NCI-H2196 (cell line): ENCODE data around the gene TMEM47.

Source experiments
- DNase-seq: peaks from one replicate; lab custom pipeline; 2025; ENCODE audit not compliant: unreplicated experiment; lab: John Stamatoyannopoulos, UW

TMEM47 gene

DNA sequence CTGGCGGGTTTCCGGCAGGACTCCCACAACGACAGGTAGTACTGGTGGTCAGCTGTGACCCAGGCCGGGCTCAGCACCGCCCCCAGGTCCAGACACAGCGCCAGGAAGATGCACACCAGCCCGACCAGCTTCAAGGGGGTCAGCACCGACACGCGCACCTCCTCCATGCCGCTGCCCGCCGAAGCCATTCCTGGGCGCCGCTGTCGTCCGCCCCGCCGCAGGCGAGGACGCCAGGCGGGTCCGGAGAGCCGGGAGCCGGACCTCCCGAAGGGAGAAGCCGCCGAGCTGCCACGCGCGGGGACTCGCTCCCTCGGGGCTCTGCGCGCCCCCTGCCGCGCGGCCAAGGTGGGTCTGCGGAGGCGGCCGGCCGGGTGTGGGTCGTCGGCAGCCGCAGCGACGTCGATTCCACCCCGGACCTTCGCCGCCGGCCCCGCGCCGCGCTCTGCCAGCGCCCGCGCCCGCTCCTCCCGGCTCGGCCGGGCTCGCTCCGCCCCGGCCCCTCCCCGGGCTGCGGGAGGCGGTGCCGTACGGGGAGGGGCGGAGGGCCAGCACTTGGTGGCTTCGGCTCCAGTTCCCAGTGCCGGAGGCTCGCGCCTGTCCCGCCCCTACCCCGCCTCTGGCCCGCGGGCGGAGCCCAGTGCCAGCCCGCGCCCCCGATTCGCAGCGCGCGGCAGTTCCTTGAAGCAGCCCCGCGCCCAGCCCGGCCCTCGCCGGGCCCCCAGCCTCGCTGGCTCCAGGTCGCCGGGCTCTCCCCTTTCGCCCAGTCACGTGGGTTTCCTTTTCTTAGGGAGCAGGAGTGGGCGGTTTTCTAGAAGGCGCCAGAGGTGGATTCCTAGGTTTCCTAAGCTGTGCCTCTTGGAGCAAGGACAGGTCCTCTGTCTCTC, at the start of gene TMEM47:
TMEM47 (minus strand) TSS at position 444 of the 884 bp plus-strand sequence; CDS start at position 188, 256 bp downstream.
- DNase-seq, result peak; percentile 44

DNA sequence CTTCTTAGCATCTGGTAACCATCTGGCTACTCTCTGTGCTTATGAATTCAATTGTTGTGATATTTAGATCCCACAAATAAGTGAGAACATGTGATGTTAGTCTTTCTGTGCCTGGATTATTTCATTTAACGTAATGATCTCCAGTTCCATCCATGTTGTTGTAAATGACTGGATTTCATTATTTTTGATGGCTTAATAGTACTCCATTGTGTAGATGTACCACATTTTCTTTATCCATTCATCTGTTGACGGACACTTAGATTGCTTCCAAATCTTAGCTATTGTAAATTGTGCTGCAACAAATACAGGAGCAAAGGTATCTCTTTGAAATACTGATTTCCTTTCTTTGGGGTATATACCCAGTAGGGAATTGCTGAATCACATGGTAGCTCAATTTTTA, 30.0 kb upstream of the TMEM47 start:
- DNase-seq, result no peak

DNA sequence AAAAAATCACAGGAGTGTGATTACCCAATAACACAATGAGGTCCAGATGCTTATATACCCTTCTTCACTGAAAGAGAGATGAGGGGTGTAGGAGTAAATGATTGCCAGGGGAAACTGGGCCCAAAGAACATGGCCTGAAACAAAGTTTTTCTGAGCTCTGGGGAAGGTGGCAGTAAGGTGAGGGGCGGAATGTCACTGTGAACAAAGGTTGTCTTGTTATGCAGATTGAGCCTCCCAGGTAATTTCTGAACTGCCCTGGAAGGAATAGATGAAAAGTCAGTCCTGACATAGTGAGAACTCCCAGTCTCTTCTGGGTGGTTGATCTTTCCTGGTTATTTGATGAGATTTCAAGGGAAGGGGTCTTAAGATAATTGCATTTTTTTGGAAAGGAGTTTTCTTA, 2.5 kb upstream of the TMEM47 start:
- DNase-seq, result no peak

DNA sequence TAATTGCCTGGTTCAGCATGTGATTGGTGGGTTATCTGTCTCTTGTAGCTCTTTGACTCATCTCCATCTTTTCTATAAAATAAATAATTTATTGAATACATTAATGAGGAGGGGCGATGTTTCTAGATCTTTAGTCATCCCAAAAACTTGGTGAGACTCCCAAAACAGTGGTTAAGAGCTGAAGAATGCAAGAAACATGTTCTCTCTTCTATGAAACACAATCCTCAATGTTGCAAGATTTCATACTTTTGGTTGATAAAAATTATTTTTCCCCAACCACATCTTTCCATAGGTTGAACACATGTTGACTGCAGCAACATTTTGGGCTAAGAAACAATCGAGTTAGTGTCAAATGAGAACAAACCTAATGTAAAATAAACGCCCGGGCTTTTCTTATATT, 1.2 kb upstream of the TMEM47 start:
- no peak for DNase-seq

DNA sequence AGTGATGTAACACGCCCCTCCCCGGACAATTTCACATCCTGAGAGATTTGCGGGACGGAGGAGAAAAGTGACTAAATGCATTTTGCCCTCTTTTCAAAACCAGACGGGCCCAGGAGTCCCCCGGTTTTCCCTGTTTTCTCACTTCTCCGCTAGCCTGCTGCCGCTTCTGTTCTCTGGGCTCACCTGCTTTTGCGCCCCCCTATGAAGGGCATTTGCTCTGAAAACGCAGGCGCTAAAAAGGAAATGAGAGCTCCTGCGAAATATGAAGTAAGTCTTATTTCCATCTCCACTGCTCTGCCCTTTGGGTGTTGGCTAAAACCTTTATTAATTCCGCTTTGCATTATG, 613 bp upstream of the TMEM47 start:
- DNase-seq, result no peak

DNA sequence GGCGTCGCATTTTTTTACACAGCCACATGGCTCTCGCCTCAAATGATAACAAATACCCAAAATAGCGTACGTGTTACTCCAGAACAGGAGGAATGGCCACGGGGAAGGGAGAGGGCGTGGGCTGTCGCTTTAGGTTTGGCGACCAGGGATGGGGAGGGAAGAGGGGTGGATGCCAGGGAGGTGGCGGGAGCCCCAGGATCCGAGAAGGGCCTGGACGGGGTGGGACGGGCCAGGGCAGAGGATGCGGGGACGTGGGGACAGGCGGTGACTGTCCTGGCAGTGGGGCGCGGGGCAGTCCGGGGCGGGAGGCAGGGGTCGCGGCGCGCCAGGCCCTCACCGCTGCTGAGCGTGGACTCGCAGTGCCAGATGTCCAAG, 631 bp downstream of the TMEM47 start:
- DNase-seq, result no peak

DNA sequence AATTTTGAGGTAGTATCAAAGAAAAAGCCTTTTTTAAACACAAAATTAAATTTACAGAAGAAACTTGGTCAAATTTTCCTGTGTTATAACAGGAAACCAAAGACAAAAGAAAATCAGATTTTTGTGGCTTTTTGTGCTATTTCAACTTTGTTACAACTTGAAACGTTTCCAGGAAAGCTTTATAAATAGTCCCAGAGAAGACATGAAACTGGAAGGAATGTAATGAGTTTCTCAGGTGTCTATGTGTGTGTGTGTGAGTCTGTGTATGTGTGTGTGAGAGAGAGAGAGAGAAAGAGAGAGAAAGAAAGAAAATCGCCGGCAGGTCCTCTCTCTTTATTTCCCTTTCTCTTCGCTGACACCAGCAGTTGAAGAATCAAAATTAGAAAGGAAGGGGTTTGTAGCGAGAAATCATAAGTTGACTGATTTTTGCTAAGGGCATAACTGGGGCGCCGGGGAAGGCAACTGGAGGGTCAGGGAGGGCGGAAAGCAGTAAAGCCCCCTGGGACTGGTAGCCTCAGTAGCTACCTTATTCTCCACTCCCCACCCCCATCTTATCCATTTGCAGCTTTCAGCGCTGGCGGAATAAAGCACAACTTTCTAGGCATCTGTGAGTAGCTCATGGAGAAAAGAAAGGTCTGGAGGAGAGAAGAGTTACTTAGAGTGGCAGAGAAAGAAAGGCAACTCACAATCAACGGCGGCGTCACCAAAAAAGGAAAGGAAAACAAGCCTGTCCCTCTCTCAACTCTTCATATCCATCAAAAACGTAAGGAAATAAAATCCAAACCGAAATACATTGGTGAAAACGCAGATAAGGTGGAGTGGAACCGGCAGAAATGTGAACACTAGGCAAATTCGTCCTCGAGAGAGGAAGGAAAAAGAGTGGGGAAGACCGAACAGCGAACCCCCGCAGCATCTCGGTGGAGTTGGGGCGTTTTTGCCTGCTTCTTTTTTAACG, 1.3 kb downstream of the TMEM47 start:
- DNase-seq, result no peak

DNA sequence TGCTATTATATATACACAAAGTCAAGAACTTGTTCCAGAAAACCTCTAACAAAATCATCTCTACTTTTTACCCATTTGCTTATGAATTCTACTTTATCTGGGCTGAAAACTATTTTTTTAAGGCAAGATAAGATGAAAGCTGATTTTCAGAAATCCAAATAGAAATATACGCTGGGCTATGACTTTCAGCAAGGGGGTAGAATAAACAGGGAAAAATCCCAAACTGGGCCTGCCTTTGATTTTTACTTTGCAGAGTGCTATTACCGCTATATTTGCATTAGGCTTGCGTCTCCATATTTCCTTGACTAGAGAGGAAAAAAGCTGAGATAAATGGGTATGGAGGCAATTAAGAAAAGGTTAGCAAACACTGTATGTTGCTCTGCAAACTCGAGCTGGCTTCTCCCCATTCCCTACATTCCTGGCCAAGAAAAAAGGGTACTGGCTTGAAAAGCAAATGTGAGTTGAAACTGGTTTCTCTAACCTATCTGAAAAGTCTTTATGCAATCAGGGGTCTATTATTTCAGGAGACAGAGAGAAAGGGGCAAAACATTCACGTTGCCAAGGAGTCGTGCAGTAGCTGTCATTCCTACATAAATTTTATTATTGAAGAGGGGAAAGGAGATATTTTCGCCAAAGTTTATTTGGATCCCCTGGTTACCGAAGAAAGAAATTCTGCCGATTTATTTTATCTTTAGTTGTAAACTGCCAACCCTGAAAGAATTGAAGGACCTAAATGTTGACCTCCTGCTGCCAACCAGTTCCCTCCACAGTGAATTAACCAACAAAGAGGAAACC, 2.2 kb downstream of the TMEM47 start:
- DNase-seq, result no peak

DNA sequence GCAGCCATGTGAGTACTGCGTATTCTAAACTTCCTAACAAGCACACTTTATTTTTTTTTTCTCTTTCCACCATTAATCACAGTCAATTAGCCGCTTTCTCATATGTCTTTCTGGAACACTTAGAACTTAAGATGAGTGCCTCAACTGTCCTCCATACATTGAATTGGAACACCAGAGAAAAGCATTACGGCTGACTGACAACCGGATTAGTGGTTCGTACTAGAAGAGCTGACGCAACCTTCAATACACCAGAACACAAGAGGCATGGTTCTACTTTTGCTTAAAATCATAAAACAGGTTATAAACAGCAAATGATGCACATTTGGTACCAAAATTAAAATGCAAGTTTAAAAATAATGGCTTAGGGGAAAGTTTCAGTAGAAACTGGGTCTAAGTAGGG, 3.3 kb downstream of the TMEM47 start:
- DNase-seq, result no peak

DNA sequence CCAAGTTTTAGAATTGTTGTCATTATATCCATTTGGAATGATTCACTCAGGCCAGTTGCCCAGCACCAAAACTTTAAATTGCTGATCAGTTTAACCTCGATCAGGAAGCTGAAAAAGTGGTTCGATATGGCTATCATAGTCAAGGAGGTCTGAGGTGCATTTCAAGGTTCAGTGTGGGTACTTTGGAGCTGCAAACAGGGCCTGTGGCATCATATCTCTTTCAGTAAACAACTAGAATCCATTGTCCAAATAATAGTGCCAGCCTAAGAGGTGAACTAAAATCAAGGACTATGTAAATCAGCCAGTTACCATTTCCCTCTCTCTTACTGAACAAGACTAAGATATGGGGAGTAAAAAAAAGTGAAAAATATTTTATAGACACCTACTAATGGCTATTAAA, 14.2 kb downstream of the TMEM47 start:
- DNase-seq, result no peak

DNA sequence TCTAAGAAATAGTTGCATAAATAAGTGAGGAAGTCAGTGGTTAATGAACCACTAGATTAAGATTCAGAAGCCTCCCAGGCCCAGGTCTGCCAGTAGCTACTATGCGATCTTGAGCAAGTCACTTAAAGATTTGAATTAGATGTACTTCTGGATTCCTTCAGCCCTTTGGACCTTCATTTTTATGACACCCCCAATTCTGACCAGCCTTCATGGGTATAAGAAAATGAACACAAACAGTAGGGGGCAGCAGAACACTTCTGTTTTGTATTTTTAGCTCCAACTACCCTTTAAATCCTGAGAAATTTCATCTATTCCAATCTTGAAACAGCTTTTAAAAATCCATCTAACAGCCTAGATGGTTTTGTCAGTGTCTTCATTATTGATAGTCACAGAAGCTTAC, 19.0 kb downstream of the TMEM47 start:
- peak; percentile 12 for DNase-seq

DNA sequence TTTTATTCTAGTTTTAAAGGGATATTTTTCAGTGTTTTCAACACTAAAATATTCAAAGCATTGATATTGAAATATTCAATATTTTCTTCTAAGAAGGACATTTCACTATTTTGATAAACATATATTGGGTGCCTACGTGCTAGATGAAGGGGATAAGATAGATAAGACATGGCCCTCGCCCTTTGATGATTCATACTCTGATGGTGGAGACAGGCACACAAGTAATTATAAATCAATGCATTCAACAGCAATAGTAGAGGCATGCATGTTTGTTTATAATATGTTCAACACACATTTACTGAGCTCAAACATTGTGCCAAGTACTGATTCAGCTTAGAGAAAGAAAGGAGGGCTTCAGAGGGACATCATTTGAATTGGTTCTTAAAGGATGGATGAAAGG, 22.7 kb downstream of the TMEM47 start:
- no peak for DNase-seq

DNA sequence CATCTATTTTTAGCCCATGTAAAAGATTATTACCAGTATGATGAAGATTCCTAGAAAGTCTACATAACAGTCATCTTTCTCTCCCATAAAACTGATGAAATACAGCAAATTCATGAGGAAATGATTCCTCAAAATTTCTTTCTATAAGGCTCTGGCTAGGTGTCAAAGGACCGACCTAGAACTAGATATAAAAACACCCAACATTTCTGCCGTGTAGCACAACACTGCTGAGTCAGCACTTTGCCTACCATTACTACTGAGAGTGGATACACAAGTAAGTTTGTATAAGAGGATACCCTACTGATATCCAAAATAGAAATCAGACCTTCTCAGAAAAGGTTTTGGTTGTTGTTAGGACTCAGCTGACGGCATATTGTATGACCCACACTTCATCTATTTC, 24.7 kb downstream of the TMEM47 start:
- no peak for DNase-seq

DNA sequence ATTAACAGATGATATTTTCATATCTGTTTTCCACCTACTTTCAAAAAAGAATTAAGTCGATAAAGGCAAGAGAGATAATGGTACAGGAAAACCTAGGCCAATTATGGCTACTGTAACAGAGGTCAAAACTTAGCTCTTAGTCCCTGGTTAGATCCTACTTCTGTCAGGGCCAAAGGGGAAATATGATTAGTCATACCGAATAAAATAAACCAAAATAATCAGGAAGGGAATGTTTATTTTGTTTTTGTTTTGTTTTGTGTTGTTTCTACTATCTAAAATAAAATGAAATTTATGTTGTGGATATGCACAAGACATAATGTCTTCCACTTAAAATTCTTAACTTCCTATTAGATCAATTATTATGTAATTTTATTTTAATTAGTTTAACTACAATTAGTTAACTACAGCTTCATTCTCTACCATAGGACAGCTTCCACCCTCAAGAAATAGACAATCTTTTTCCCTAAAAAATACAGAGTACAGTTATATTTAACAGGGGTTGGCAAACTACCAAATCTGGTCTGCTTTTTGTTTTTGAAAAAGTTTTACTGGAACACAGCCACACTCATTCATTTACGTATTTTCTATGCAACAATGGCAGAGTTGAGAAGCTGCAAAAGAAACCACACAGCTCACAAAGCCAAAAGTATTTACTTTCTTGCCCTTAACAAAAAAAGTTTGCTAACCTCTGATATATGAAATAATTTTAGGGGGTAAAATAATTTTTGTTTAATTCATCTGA, 25.4 kb downstream of the TMEM47 start:
- DNase-seq, result no peak

DNA sequence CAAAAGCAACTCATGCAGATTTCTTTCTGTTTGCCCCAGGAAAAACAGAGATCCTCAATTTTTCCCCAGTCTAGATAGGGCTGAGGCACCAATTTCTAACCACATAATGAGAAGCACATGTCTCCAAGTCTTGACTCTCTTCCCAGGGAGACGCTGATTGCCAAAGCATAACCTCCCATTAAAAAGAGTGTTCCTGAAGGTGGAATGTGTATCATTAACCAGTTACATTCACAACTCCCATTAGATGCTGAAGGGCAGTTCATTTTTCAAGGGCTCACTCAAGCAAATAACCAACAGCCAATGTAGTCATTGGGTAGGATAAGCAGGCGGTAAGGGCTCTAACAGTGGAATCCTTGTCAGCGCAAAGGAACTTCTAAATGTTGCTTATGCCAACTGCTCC, 27.5 kb downstream of the TMEM47 start:
- no peak for DNase-seq

DNA sequence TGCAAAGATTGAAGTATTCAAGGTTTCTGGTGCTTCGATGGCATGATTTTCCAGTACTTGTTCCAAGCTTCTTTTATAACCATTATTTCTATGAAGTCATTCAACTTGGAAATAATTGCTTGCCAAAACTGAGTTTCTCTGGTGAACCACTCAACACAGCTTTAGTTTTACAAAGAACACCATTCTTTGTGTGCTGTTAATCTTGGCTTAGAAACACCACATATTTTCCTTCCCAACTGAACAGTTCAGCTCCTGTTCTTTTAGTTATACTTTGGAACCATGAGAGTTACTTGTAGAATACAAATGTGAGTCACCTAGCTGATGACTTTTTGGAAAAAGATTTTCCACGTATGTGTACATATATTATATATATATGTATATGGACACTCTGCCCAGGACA, 32.7 kb downstream of the TMEM47 start:
- no peak for DNase-seq

DNA sequence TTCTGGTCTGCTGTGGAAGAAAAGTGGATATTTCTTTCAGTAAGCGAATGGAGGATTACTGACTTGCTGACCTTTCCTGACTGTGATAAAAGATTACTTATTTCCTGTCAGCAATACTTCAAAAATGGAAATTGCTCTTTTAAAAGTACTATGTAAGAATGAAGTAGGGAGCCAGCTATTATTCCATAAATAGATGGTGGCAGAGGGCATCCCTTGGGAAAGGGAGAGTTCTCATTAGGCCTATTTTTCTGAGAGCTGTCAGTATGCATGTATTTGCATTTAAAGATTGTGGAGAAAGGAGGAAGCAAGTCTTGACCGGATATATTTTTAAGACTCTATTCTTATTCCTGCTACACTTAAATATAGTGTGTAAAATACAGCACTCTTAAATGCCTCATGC, 37.2 kb downstream of the TMEM47 start:
- DNase-seq, result no peak

DNA sequence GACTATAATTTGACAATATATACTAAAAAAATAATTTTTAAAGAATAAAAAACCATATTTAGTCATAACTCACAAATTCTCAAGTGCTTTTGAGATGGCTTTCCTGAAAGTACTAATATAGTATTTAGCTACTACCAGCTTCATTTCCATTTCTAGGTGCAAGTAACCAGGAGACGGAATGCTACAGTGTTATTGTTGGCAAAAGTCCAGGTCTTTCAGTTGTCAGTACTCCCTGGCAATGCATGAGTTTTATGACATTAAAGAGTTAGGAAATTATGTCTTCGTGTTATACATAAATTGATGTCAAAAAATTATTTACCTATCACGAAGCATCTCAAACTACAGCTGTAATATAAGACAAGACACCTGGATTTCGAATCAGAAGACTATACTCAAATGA, 45.0 kb downstream of the TMEM47 start:
- DNase-seq, result no peak

DNA sequence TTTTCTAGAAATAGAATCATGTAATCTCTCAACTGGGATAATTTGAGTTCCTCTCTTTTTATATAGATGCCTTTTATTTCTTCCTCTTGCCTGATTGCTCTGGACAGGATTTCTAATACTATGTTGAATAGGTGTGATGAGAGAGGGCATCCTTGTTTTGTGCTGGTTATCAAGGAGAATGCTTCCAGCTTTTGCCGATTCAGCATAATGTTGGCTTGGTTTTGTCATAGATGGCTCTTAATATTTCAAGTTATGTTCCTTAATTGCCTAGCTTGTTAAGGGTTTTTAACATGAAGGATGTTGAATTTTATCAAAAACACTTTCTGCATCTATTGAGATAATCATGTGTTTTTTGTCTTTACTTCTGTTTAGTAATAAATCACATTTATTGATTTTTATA, 58.7 kb downstream of the TMEM47 start:
- no peak for DNase-seq

DNA sequence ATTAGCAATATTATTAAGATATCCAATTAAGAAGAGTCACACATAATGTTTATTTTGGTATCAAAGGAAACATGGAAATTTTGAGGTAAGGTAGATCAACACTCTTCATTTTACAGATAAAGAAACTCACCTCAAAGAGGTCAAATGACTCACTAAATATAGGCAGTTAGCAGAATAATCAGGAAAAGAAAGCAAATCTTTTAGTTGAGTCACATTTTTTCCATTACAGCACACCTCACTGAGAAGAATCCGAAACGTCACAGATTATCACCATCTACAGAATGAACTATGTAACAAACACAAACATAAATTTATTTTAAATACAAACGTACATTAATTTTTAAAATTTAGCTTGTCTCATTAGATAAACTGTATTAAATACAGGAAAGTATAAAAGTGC, 70.1 kb downstream of the TMEM47 start:
- no peak for DNase-seq
